ENCODE results near the gene THSD7A.
"Not testable (repeated sequence)": the region's sequence is repeated elsewhere in the genome, so short reads cannot be mapped to it uniquely, and the experiment has no call there.

The THSD7A gene

DNA sequence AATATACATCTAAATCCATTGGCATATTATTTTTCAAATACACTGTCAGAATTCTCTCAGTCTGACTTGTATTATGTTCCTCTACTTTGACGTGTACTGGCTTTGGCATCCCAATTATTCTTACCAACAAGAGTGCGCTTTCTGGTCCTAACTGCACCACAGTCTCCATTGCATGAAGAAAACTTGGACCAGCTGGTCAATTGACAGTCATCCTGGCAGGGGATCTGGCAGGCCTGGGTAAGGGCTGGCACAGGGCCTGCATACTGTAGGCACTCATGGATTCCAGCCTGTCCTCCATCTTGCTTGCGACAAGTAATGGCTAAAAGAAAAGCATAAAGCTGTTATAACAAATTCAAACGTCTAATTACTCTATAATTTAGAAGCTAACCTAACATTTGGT is 384.9 kb downstream of the THSD7A start:
- Histone ChIP-seq H3K36me3 (ENCODE audit: control insufficient read depth, insufficient read depth, low read length) (no peaks in the 10 kb centered on the region), H3K4me3 (replicated peaks; ENCODE audit: low read depth, low read length) (no peak overlapping the region), H3K27me3 (replicated peaks; ENCODE audit: control insufficient read depth, insufficient read depth, low read length) (no peaks in the 10 kb centered on the region)
- no peak for DNase-seq (ENCODE audit: extremely low read depth, insufficient read length)
- TF ChIP-seq, protein P1, sequence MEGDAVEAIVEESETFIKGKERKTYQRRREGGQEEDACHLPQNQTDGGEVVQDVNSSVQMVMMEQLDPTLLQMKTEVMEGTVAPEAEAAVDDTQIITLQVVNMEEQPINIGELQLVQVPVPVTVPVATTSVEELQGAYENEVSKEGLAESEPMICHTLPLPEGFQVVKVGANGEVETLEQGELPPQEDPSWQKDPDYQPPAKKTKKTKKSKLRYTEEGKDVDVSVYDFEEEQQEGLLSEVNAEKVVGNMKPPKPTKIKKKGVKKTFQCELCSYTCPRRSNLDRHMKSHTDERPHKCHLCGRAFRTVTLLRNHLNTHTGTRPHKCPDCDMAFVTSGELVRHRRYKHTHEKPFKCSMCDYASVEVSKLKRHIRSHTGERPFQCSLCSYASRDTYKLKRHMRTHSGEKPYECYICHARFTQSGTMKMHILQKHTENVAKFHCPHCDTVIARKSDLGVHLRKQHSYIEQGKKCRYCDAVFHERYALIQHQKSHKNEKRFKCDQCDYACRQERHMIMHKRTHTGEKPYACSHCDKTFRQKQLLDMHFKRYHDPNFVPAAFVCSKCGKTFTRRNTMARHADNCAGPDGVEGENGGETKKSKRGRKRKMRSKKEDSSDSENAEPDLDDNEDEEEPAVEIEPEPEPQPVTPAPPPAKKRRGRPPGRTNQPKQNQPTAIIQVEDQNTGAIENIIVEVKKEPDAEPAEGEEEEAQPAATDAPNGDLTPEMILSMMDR (IDR thresholded peaks at IDR 0.05; ENCODE audit: insufficient read depth, low read length, poor library complexity, severe bottlenecking) = no peak

DNA sequence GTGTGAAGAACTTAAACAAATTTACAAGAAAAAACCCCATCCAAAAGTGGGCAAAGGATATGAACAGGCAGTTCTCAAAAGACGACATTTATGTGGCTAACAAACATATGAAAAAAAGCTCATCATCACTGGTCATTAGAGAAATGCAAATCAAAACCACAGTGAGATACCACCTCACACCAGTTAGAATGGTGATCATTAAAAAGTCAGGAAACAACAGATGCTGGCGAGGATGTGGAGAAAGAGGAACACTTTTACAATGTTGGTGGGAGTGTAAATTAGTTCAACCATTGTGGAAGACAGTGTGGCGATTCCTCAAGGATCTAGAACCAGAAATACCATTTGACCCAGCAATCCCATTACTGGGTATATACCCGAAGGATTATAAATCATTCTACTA is 388.1 kb downstream of the THSD7A start:
- DNase-seq (ENCODE audit: extremely low read depth, insufficient read length); H3K36me3 ChIP-seq (ENCODE audit: control insufficient read depth, insufficient read depth, low read length); H3K4me3 ChIP-seq (replicated peaks; ENCODE audit: low read depth, low read length); H3K27me3 ChIP-seq (replicated peaks; ENCODE audit: control insufficient read depth, insufficient read depth, low read length): not testable (repeated sequence)

DNA sequence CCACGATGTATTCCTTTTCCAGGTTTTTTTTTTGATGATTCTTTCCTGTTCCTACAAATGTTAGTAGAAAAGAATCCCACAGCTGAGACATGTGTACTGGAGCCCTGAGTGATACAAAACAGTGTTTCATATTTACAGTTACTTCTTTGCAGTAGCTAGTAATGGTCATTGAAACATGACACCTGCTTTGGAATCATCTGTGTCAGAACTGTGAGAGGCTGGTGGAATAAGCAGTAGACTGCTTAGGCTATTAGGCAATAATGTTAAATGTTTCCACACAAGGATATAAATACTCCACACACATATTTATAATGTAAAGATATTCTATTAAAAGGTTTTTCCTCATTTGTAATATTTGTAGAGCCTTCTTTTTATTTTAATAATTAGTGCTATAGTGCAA is 394.0 kb downstream of the THSD7A start:
- H3K36me3 ChIP-seq (ENCODE audit: control insufficient read depth, insufficient read depth, low read length) = no peaks in the 10 kb centered on the region
- TF ChIP-seq, protein P1 (IDR thresholded peaks at IDR 0.05; ENCODE audit: insufficient read depth, low read length, poor library complexity, severe bottlenecking) = no peak

DNA sequence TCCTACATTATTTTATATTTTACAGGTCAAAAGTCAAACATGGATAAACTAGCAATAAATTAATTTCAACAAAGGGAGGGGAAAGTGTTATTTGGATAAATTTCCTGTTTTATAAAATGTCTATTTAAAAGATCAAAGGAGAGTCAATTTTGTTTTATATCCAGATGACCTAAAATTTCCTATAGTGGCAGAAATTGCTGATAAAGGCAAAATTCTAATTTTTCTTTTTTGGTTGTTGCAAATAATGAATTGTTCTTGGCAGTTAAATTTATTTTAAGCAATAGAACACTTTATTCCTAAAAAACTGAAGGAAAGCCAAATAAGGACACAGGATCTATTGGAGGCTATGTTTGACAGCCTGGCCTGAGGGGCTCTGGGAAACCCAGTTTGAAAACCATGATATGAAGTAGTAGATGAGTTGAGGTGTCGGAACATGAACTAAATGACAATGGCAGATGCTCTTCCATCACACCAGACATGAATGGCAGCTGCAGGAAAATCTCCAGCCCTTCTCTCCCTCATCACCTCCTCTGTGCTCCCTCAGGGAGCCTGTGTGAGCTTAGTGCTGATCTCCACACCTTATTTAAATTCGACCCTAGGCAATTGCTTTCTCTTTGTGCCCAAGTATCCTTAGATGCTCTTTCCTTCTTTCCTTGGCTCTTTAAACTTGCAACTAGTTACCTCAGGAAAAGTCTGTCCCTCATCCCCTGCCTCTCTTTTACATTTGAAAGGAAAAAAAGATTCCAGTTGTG is 395.0 kb downstream of the THSD7A start:
- DNase-seq (ENCODE audit: extremely low read depth, insufficient read length) = no peak
- Histone ChIP-seq H3K36me3 (ENCODE audit: control insufficient read depth, insufficient read depth, low read length) (no peaks in the 10 kb centered on the region), H3K27me3 (replicated peaks; ENCODE audit: control insufficient read depth, insufficient read depth, low read length) (no peaks in the 10 kb centered on the region), H3K4me3 (replicated peaks; ENCODE audit: low read depth, low read length) (no peak overlapping the region)
- TF ChIP-seq, protein P1 (IDR thresholded peaks at IDR 0.05; ENCODE audit: insufficient read depth, low read length, poor library complexity, severe bottlenecking) = no peak

More for the DNA sequence above, 394.0 kb downstream of the THSD7A start:
- no peak overlapping the region for H3K4me3 ChIP-seq (replicated peaks; ENCODE audit: low read depth, low read length)
- DNase-seq (ENCODE audit: extremely low read depth, insufficient read length) = no peak
- no peaks in the 10 kb centered on the region for H3K27me3 ChIP-seq (replicated peaks; ENCODE audit: control insufficient read depth, insufficient read depth, low read length)

DNA sequence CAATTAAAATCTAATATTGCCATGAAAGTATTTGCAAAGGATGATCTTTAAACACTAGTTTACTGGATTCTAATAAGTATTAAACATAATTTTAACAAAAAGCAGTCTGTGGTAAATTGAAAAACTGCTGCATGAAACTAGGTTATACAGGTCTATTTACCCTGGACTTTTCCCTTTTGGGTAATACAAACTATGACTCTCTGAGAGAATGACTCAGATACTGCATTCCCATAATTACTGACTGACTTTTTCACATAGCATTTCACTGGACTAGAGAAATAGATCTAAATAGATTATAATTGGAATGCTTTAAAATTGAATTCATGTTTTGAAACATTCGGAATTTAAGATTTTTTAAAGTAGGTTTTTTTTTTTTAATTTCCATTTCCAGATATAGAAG is 395.7 kb downstream of the THSD7A start:
- TF ChIP-seq, protein P1 (IDR thresholded peaks at IDR 0.05; ENCODE audit: insufficient read depth, low read length, poor library complexity, severe bottlenecking) = no peak
- Histone ChIP-seq H3K36me3 (ENCODE audit: control insufficient read depth, insufficient read depth, low read length) (no peaks in the 10 kb centered on the region), H3K4me3 (replicated peaks; ENCODE audit: low read depth, low read length) (no peak overlapping the region), H3K27me3 (replicated peaks; ENCODE audit: control insufficient read depth, insufficient read depth, low read length) (no peaks in the 10 kb centered on the region)
- DNase-seq (ENCODE audit: extremely low read depth, insufficient read length) = no peak

DNA sequence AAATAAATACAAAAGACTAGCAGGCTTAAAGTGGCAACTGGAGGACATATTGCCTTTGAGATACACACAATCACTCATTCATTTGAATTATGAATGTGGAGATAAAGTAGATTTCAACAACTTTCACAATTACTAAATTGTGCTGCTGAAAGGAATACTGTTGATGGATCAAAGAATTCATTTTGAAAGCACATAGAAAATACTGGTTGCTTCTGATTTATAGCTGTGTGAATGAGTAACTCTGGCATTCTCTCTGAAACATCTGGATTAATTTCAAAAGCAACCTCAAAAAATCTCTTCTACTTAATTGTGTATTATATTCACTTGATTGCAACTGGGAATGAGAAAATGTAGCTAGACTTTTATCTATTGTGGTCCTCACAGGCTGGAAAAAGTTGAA is 397.6 kb downstream of the THSD7A start:
- Histone ChIP-seq H3K4me3 (replicated peaks; ENCODE audit: low read depth, low read length) (no peak overlapping the region), H3K27me3 (replicated peaks; ENCODE audit: control insufficient read depth, insufficient read depth, low read length) (no peaks in the 10 kb centered on the region), H3K36me3 (ENCODE audit: control insufficient read depth, insufficient read depth, low read length) (no peaks in the 10 kb centered on the region)
- DNase-seq (ENCODE audit: extremely low read depth, insufficient read length) = no peak
- TF ChIP-seq, protein P1 (IDR thresholded peaks at IDR 0.05; ENCODE audit: insufficient read depth, low read length, poor library complexity, severe bottlenecking) = no peak

All from GM06990 (cell line).